Gastrocnemius medialis (tissue), 4 donors: ENCODE measurements around the gene SPECC1L.

Experiments used
- POLR2A ChIP-seq, 2 donors: fragments of 450-650 bp; IDR thresholded peaks; one replicate each; pipeline ENCODE4 v1.6.1; 2017; ENCODE audit warnings: antibody characterized with exemption in 2 of 2, mild to moderate bottlenecking in 2 of 2, moderate library complexity in 2 of 2
- TF ChIP-seq, protein P1 (sequence below), 5 experiments: fragments of 450-650 bp in 3 of 5; fragments of 200-600 bp in 2 of 5; sonication (generic) in 2 of 5; IDR thresholded peaks in 4 of 5; conservative IDR thresholded peaks in 1 of 5; 1 replicate in 4 of 5; 2 replicates in 1 of 5; pipeline ENCODE4 v1.5.1; 2016 to 2019; ENCODE audit warnings: antibody characterized with exemption in 5 of 5, mild to moderate bottlenecking in 3 of 5, moderate library complexity in 3 of 5

DNA sequence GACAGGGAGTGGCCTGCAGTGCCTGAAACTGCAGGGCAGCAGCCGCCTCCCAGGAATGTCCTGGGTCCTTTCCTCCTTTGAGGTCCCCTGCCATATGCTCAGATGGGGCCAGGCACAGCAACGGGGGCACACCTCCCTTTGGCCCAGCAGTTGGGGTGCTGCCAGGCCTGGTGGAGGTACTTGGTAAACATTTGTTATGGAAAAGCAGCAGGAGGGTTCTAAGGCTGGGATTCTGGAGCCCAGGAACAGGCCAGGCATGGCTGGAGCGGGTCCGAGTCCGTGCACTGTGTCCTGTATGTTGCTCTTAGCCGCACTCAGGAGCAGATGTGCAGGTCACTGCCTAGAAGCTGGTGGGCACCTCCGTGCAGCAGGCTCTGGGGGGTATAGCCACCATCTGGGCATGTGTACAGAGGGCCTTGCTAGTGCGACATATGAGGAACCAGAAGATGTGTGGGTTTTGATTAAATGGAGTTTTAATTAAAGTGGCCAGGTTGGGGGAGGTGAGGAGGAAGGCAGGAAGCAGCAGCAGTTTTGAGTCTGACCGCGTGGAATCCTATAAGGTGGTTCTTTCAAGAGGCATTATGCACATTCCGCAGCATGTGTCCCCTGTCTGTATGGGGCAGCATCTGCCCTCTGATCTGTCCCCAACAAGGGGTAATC lies 158.2 kb downstream of the SPECC1L start:
- TF ChIP-seq, protein P1, sequence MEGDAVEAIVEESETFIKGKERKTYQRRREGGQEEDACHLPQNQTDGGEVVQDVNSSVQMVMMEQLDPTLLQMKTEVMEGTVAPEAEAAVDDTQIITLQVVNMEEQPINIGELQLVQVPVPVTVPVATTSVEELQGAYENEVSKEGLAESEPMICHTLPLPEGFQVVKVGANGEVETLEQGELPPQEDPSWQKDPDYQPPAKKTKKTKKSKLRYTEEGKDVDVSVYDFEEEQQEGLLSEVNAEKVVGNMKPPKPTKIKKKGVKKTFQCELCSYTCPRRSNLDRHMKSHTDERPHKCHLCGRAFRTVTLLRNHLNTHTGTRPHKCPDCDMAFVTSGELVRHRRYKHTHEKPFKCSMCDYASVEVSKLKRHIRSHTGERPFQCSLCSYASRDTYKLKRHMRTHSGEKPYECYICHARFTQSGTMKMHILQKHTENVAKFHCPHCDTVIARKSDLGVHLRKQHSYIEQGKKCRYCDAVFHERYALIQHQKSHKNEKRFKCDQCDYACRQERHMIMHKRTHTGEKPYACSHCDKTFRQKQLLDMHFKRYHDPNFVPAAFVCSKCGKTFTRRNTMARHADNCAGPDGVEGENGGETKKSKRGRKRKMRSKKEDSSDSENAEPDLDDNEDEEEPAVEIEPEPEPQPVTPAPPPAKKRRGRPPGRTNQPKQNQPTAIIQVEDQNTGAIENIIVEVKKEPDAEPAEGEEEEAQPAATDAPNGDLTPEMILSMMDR (IDR thresholded peaks at IDR 0.05 in 4 of 5, conservative IDR thresholded peaks at IDR 0.05 in 1 of 5) = no peak
- TF ChIP-seq POLR2A (IDR thresholded peaks at IDR 0.05) = no peak
